ENCODE data around the gene GPR25. TPM values are rescaled to one million over a fixed set of nuclear protein-coding genes. Genes with fewer than 3 reads are reported as not detected.
A peak's percentile ranks its signal among the peaks of the same experiment; 100 is the strongest.

GPR25 gene
- total RNA-seq, 3 donors from 2014 or later = not detected

GRCh38 chr1:200895443-200895789, 22.6 kb downstream of the GPR25 start:
- peak in 2 of 3 donors; percentile 58 to 69 for DNase-seq
- ATAC-seq = peak; percentile 2
- H3K4me3 ChIP-seq = peak overlapping the region; percentile 40
- intact Hi-C loops (cut with DNase I, micrococcal nuclease) = no loop called here
- peaks cover 37% of the 10 kb centered on the region for H3K4me1 ChIP-seq (ENCODE audit: low read depth)
- TF ChIP-seq, protein P1, sequence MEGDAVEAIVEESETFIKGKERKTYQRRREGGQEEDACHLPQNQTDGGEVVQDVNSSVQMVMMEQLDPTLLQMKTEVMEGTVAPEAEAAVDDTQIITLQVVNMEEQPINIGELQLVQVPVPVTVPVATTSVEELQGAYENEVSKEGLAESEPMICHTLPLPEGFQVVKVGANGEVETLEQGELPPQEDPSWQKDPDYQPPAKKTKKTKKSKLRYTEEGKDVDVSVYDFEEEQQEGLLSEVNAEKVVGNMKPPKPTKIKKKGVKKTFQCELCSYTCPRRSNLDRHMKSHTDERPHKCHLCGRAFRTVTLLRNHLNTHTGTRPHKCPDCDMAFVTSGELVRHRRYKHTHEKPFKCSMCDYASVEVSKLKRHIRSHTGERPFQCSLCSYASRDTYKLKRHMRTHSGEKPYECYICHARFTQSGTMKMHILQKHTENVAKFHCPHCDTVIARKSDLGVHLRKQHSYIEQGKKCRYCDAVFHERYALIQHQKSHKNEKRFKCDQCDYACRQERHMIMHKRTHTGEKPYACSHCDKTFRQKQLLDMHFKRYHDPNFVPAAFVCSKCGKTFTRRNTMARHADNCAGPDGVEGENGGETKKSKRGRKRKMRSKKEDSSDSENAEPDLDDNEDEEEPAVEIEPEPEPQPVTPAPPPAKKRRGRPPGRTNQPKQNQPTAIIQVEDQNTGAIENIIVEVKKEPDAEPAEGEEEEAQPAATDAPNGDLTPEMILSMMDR (IDR thresholded peaks at IDR 0.05) = no peak
- H3K36me3 ChIP-seq (ENCODE audit: low read depth) = no peaks in the 10 kb centered on the region
- H3K9me3 ChIP-seq = no peaks in the 10 kb centered on the region

- intact Hi-C loops (cut with DNase I, micrococcal nuclease) = no loop called here
- peaks cover 43% of the 10 kb centered on the region for H3K4me1 ChIP-seq (ENCODE audit: low read depth)
- H3K9me3 ChIP-seq = no peaks in the 10 kb centered on the region
- ATAC-seq (peak; percentile 0), DNase-seq (peak in 1 of 3 donors; percentile 62)
- TF ChIP-seq, protein P1 (IDR thresholded peaks at IDR 0.05) = no peak
- peak overlapping the region; percentile 40 for H3K4me3 ChIP-seq
- no peaks in the 10 kb centered on the region for H3K36me3 ChIP-seq (ENCODE audit: low read depth)
Measured at GRCh38 chr1:200895801-200896530, 23.2 kb downstream of the GPR25 start.

DNA sequence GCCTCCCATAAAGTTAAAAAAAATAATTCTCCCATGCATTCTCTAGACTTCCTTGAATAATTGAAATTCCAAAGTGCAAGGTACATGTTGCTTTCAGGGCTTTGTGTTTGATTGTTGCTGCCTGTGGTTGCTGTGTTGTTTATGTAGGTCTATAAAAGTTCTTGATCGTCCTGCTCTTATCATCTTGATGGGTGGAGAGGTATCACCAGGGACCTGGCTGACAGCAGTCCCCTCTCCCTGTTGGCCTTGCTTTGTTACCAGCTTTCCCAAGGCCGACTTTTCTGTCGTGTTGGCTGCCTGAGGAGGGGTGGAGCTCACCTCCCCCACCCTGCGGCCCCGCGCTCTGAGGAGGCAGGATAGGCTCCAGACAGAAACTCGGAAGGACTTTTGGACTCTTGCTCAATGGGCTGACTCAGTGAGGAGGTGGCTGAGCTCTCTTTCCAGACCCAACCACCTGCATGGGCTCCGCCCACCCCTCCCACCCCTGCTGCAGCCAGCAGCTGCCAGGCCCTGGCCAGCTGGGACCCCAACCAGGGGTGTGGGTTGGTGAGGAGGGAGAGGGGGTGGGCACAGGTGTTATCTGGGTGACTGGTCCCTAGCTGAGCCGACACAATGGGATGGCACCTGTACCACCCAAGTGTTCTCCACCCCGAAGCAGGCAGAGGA, 23.9 kb downstream of the GPR25 start:
- Histone ChIP-seq H3K9me3 (no peaks in the 10 kb centered on the region), H3K4me1 (ENCODE audit: low read depth) (peaks cover 41% of the 10 kb centered on the region), H3K36me3 (ENCODE audit: low read depth) (no peaks in the 10 kb centered on the region), H3K4me3 (no peak overlapping the region)
- DNase-seq (peak; percentile 91), ATAC-seq (peak; percentile 77)
- intact Hi-C loops (cut with DNase I, micrococcal nuclease) = no loop called here
- TF ChIP-seq, protein P1 (IDR thresholded peaks at IDR 0.05) = no peak

GRCh38 chr1:200897259-200897658, 24.5 kb downstream of the GPR25 start:
- no peak overlapping the region for H3K4me3 ChIP-seq
- TF ChIP-seq, protein P1 (IDR thresholded peaks at IDR 0.05) = no peak
- peaks cover 38% of the 10 kb centered on the region for H3K4me1 ChIP-seq (ENCODE audit: low read depth)
- intact Hi-C loops (cut with DNase I, micrococcal nuclease) = no loop called here
- DNase-seq = no peak
- no peak for ATAC-seq
- H3K9me3 ChIP-seq = no peaks in the 10 kb centered on the region
- H3K36me3 ChIP-seq (ENCODE audit: low read depth) = no peaks in the 10 kb centered on the region

GRCh38 chr1:200899015-200899386, 26.2 kb downstream of the GPR25 start:
- H3K4me3 ChIP-seq = no peak overlapping the region
- TF ChIP-seq, protein P1 (IDR thresholded peaks at IDR 0.05) = no peak
- ATAC-seq (no peak), DNase-seq (no peak)
- peaks cover 40% of the 10 kb centered on the region for H3K4me1 ChIP-seq (ENCODE audit: low read depth)
- intact Hi-C loops (cut with DNase I, micrococcal nuclease) = no loop called here
- no peaks in the 10 kb centered on the region for H3K9me3 ChIP-seq
- H3K36me3 ChIP-seq (ENCODE audit: low read depth) = no peaks in the 10 kb centered on the region
